GM19023 (cell line): ENCODE data around the gene PRR18.

Experiments used
- ATAC-seq: cut with Tn5 transposase; IDR thresholded peaks from one replicate; pipeline ENCODE4 v1.9.1; 2021; ENCODE audit warnings: mild to moderate bottlenecking, moderate library complexity; ENCODE audit not compliant: unreplicated experiment

Gene PRR18

DNA sequence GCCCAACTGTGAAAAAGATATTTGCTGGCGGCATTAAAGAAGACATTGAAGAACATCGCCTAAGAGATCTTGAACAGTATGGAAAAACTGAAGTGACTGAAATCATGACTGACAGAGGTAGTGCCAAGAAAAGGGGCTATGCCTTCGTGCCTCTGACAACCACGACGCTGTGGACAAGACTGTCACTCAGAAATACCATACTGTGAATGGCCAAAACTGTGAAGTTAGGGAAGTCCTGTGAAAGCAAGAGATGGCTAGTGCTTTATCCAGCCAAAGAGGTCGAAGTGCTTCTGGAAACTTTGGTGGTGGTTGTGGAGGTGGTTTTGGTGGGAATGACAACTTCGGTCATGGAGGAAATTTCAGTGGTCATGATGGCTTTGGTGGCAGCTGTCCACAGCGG lies 26.7 kb upstream of the PRR18 start:
- no peak for ATAC-seq

DNA sequence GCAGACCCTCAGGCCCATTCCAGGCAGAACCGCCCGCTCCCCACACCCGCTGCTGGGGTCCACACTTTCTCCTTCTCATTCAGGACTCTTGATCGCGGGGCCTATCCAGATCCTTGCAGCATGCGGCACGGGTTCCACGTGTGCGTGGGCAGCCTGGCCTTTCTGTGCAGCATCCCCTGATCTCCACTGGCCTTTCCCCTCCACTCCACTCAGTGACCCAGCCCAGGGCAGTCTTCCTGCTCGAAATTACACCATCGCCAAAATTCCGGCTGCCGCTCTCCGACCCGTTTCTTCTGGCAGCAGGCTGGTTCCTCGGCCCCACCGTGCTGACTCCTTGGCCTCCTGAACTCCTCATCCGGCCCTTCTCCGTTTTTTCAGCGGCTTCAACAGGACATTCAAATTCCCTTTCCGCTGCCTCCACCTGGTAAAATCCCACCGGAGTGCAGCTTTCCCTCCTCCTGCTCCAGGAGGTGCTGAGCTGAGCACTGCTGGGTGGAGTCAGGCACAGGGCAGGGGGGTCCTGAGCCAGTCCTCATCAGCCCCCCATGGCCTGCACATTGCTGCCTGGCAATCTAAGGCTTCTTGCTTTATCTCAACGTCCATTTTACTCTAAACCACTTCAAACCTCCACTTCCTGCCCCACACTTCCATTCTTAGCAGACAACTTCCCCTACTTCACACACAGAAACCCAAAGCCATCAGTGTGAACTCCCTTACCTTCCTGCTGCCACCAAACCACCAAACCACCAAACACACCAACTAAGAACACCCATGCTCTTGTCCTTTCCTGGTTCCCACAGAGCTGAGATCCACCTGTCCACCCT lies 25.2 kb upstream of the PRR18 start:
- peak; percentile 59 for ATAC-seq

DNA sequence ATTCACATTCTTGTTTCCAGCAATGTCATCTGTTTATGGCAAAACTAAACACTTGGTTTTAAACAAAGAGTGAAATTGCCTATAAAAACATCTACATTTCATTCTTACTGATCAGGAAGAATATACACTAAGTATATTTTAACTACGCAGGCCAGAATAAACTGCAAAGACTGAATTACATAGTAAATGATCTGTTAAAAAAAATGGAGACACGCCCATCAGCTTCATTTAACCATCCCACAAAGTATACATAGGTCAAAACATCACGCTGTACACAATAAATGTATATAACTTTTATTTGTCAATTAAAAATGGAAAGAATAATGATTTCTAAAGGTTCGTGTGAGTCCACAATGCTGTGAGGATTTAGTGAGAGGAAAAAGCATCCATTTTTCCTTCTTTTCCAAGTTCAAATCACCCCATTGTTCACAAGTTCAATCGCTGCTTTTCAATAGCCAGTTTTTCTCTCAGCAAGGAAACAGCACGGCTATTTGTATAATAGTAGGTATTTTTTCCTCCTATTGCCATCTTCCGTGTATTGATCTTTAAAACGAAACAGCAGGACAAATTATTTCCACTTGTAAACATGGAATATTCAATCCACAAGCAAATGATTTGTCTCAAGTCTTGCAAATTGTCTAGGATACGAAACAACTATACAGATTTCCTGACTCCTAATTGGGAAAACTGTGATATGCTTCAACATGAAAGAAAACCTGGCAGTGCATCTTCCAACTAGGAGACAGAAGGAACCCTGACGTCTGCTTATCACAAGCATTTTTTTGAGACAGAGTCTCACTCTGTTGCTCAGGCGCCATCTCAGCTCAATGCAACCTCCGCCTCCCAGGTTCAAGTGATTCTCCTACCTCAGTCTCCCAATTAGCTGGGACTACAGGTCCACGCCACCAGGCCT lies 23.6 kb upstream of the PRR18 start:
- ATAC-seq: no peak

DNA sequence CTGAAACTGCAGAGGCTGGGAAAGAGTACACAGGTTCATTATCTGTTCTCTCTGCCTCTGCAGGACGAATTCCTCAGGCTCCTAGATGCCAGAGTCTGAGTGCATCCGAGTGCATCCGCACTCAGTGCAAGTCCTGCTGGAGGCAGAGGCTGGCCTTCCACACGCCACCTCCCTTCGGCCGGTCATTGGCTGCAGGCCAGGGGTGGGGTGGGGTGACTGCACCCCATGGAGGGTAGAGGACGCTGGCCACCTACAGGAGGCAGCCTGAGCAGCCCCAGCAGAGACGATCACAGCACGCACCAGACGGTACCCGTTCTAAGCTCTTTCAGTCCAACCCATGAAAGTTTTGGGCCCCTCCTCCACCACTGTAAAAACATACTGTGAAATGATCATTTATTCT lies 22.4 kb upstream of the PRR18 start:
- ATAC-seq: no peak

DNA sequence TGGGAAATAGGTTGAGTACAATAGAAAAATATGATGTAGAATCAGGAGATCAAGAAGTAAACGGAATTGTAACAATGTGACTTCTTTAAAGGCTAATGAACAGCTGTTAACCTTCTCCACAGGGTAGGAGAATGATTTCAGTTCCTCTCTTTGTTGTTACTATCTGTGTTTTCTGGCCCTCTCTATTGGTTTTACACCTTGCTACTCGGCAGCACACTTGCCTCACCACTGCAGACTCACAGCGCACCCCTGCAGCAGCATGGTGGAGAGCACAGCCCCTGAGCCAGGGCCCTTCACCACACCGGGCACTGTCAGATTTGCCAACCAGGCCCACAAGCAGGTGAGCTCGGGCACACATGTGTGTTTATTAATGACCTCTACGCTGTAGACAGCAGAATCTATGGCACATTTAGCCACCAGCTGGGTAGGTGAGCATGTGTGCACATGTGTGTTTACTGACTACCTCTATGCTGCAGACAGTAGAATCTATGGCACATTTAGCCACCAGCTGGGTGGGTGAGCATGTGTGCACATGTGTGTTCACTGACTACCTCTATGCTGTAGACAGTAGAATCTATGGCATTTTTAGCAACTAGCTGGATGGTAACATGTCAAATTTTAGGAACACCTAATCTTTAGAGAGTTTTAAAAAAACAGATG lies 17.3 kb upstream of the PRR18 start:
- ATAC-seq: no peak

DNA sequence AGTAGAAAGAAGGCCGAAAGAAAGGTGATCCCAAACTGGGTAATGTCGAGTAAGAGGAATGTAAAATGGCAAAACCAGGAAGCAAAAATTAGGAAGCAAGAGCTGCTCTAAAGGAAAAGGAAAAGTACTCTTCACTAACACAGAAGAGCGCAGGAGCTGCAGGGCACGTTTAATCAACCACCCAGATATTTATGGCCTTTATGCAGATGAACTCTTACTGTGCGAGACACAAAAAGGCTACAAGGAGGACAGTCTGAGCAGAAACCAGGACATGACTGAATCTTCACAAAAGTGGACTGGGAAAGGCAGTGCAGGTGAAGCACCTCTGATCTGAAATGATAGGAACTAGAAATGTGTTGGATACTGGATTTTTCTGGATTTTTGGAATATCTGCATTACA lies 15.2 kb upstream of the PRR18 start:
- no peak for ATAC-seq

DNA sequence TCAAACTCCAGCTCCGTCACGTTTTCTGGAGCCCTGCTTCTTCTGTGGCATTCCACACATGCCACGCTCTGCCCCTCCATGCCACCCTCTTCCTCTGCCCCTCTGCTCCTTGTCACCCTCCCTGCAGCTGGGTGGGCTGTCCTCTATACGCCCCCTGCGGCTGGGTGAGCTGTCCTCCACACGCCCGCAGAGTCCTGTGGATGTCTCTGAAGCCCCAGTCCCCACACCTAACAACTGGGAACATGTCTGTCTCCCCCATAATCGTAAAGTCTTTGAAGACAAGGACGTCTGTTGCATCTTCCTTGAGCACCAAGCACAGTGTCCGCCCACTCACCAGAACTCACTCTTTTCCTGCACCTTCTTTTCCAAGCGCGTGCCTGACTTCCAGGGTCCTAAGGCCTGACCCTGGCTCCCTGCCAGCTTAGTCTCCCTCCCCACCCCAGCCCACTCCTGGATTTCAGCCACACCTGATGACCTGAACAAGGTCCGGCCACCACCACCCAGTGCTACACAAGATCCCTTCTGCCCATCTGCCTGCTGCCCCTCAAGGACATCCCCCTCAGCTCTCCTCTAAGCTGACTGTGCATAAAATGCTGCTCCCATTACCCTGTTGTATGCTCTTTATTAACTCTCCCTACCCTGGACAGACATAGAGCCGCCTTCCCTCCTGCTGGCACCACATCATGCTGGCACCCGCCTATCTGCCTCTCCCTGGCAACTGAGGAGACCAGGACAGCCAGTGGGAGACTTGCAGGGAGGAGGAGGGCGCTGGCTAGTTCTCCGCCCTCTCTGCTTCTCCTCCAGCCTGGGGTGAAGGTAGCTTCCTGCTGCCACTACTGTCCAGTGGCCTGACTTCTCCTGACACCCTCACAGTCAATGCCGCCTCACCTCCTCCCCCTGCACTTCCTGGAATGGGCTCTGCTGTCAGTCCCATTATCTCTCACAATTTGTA lies 10.7 kb upstream of the PRR18 start:
- no peak for ATAC-seq

DNA sequence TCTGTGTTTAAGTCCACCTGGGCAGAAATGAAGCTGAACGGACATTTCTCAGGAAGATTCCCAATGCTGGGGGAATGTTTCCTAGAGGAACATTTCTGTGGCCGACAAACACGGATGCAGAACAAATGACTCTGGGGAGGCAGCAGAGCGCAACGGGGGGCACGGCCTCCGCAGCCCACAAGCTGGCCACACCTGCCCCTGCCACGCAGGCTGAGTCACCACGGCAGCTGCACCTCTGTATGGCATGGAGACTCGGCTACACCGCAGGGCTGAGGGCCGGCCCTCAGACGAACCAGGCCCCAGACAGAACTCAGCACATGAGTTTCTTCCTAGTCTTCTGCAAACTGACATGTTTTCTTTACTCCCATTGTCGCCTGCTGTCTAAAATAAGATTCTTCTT lies 10.0 kb upstream of the PRR18 start:
- no peak for ATAC-seq

DNA sequence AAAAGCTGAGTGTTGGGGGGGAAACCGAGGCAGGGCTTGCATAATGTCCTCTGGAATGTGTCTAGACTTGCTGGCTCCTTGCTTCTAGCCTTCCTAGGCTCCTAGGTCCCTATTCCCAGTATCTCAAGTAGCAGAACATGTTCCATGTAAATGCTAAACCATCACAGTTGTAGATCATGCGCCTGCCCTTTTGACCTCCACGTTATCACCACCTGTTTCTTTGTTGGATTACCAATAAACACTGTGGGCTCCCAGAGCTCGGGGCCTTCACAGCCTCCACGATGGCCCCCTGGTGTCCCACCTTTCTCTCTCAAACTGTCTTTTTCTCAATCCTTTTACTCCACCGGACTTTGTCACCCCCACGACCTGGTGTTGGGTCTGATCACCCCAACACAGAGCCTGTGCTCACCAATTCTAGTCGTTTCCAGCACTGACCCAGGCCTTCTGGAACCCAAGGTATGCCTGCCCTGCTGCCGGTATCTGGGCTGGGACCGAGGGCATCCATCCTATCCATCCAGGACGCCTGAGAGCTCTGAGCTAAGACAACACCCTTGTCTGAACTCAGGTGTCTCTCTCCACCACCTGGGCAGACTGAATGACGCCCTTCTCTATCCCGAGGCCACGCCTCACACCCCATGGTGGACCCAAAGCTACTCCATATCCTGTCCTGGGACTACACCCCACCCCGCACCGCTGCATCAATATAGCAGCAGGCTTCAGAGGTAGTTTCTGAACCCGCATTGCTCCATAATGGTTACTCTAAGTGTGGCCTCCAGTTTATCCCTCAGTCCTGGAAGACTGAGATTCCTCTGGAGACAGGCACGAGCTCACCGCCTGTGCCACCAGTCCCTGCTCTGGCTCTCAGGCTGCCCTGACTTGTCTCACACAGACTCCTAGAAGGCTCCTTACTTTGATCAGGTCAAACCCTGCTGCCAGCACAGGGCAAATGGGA lies 9.3 kb upstream of the PRR18 start:
- no peak for ATAC-seq

DNA sequence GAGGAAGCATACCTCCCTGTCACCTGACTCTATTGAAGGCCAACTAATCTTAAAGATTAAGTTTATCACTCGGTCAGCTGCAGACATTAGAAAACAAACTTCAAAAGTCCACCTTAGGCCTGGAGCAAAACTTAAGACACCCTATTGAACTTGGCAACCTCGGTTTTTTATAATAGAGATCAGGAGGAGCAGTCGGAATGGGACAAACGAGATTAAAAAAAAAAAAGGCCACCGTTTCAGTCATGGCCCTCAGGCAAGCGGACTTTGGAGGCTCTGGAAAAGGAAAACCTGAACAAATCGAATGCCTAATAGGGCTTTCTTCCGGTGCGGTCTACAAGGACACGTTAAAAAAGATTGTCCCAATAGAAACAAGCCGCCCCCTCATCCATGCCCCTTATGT lies 7.2 kb upstream of the PRR18 start:
- ATAC-seq: no peak

DNA sequence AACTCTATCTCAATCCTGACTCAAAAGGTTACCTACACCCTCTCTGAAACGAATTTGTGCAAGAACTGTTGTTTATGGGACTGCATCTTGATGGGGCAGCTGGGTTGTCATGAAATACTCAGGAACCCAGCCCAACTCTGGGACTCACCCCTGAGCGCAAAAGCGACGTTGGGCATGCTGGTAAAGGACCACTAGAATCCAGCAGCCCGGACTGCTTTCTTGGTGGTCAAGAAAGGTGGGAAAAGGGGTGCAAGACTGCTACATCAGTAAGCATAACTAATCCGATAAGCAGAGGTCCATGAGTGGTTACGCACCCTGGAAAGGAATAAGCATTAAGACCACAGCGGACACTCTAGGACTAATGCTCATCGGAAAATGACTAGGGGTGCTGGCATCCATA lies 6.3 kb upstream of the PRR18 start:
- no peak for ATAC-seq

DNA sequence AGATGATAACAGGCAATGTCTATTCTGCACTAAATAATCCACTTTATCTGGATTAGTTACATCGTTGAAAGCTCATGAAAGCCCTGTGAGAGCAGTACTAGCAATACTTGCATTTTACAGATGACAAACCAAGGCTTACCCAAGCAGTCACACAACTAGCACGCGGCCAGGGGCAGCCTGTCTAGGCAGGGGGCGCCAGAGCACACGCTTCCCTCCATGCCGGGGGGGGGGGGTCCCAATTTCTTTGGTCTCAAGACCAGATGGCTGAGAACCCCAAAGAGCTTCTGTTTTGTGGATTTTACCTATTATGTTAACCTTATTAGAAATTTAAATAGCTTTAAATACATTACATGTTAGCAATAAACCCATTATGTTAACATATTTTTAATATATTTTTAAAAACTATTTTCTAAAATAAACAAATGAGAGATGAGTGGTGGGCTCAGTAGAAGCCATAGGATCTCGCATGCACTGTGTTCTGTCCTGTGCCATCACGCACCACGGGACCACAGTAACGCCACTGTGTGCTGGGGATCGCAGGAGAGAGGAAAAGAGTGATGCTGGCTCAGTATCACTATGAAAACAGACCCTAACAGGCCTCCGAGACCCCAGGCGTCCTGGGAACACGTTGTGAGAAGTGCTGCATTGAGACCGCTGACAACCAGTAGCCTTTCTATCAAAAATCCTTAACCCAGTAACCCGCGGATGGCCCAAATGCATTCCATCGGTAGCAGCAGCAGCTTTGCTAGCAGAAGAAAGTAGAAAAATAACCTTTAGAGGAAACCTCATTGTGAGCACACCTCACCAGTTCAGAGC lies 5.3 kb upstream of the PRR18 start:
- peak; percentile 40 for ATAC-seq

DNA sequence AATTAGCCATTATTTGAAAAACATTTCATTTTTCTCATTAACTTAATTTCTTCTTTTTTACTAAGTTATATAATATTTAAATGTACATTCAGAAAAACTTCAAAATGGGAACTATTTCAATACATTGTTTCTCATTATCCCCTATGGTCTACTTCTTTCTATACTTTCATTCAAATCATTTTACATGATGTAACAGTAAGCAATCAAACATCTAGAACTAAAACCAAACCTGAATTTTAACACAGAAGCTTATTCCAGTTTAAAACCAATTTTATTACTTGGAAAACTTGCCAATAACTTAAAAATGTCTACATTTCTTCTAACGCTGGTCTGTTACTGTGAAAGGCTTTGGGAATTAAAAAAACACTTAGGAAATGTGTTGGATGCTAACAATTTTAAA lies 4.6 kb upstream of the PRR18 start:
- ATAC-seq: no peak

DNA sequence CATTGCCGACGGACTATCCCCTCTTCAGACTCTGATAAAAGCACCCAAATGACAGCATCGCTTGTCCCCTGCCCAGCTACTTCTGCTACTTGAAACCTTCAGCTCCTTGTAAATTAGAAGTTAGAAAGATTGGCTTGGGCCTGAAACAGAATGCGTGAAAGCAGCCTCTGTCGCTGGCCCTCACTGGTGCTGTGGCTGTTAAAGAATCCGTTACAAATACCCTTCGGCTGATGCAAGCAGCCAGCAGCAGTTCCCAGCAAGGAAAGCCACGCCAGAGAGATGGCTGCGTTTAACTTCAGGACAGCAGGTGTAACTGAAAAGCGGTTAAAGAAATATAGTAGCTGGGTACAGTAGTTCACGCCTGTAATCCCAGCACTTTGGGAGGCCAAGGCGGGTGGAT lies 2.4 kb upstream of the PRR18 start:
- no peak for ATAC-seq

DNA sequence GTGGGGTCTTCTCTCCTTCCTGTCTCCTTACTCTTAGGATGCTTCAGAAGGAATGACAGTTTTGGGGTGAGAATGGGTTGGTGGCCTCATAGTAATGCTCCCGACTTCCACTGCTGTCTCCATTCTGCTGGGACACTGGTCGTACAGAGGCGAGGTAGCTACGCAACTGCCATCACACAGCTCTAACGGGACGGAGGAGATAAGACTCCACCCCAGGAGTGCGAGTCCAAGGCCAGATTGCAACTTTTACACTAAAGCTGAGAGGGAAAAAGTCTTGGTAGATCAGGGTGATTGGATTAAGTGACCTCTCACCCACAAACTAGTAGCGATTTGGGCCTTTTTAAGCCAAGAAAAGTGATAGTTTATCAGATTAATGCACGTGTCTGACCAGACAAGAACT lies 1.8 kb upstream of the PRR18 start:
- ATAC-seq: no peak

DNA sequence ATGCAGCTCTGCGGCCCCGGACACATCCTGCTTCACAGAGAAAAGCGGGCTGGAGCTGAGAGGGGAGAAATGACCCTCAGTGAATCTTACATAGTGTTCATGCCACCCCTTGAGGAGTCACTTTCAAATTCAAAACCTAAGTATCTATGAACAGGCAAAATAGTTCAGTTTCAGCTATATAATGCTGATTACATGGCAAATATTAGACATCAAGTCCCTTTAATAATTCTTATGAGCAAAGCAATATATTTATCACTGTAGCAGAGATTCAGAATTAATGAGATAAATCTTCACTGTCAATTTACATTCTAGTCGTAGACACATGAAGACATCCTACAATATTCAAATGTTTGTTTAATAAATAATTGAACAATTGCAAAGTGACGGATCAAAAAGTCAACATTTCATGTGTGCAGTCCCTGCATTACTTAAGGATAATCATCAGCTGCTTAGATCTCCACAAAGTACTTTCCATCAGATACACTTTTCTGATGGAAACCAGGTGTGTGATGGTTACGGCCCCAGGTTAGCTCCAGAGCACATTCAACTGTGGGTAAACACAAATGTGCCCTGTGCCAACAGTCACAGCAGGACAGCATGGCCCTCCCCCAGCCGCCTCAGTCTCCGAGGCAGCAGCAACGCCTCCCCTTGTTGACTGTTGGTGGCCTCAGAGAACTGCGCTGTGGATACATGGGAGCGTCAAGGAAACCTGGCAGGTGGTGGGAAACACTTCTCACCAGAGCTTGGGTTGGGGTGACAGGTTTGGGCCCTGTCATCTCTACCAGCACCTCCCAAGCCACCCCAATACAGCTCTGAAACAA lies 787 bp upstream of the PRR18 start:
- no peak for ATAC-seq
